HepG2 (cell line): ENCODE results near the gene MYADML2.

Experiments used
- FOXJ3 ChIP-seq: sonication (generic); formaldehyde crosslinking; IDR thresholded peaks from 2 replicates; pipeline ENCODE4 v1.4.0; 2020; ENCODE audit warnings: missing genetic modification reagents, mild to moderate bottlenecking, borderline replicate concordance
- JUNB ChIP-seq: sonication (generic); formaldehyde crosslinking; IDR thresholded peaks from 2 replicates; pipeline ENCODE4 v1.8.0; 2022; ENCODE audit warnings: missing genetic modification reagents, mild to moderate bottlenecking, borderline replicate concordance
- KDM2A ChIP-seq: sonication (generic); formaldehyde crosslinking; IDR thresholded peaks from 2 replicates; pipeline ENCODE4 v1.4.0; 2020; ENCODE audit warnings: low read depth, missing genetic modification reagents, borderline replicate concordance
- MAZ ChIP-seq, 2 experiments: sonication (generic) in 1 of 2; formaldehyde crosslinking in 1 of 2; IDR thresholded peaks; 2 replicates each; pipeline versions ENCODE4 v1.5.0 to v1.6.1; 2012 to 2020; ENCODE audit warnings: low read depth in 2 of 2, mild to moderate bottlenecking in 2 of 2, borderline replicate concordance in 1 of 2, improper control_type of control experiment in 1 of 2, low read length in 1 of 2, missing genetic modification reagents in 1 of 2, moderate library complexity in 1 of 2
- NRL ChIP-seq: sonication (generic); formaldehyde crosslinking; IDR thresholded peaks from 2 replicates; pipeline ENCODE4 v1.5.0; 2020; ENCODE audit warnings: missing genetic modification reagents, mild to moderate bottlenecking, moderate library complexity, borderline replicate concordance
- POLR2A ChIP-seq, 2 experiments: IDR thresholded peaks; 2 replicates each; pipeline ENCODE4 v1.6.1; 2011; ENCODE audit warnings: low read depth in 2 of 2, low read length in 2 of 2, mild to moderate bottlenecking in 1 of 2, moderate library complexity in 1 of 2; ENCODE audit not compliant: insufficient read depth in 1 of 2
- PRMT3 ChIP-seq: sonication (generic); formaldehyde crosslinking; IDR thresholded peaks from 2 replicates; pipeline ENCODE4 v1.8.1; 2022; ENCODE audit warnings: low read depth, mild to moderate bottlenecking, moderate library complexity, missing genetic modification reagents, borderline replicate concordance
- ZSCAN20 ChIP-seq: sonication (generic); formaldehyde crosslinking; IDR thresholded peaks from 2 replicates; pipeline ENCODE4 v1.4.0; 2020; ENCODE audit warnings: missing genetic modification reagents, mild to moderate bottlenecking, borderline replicate concordance
- TF ChIP-seq, protein P1 (sequence below): sonication (generic); formaldehyde crosslinking; conservative IDR thresholded peaks from 2 replicates; pipeline ENCODE4 v1.4.0; 2020; ENCODE audit warnings: missing genetic modification reagents
- TF ChIP-seq, protein P2 (sequence below): sonication (generic); formaldehyde crosslinking; IDR thresholded peaks from 2 replicates; pipeline ENCODE4 v1.5.0; 2020; ENCODE audit warnings: mild to moderate bottlenecking, missing genetic modification reagents, moderate library complexity
- TF ChIP-seq, protein P3 (sequence below): sonication (generic); formaldehyde crosslinking; IDR thresholded peaks from 2 replicates; pipeline ENCODE4 v1.8.0; 2022; ENCODE audit warnings: mild to moderate bottlenecking, missing genetic modification reagents; ENCODE audit not compliant: insufficient replicate concordance
- TF ChIP-seq, protein P4 (sequence below): sonication (generic); formaldehyde crosslinking; IDR thresholded peaks from 2 replicates; pipeline ENCODE4 v1.4.0; 2020; ENCODE audit warnings: missing genetic modification reagents
- TF ChIP-seq, protein P5 (sequence below): IDR thresholded peaks from 2 replicates; pipeline ENCODE4 v1.6.1; 2016; ENCODE audit warnings: missing compliant biosample characterization, missing genetic modification reagents, borderline replicate concordance
- TF ChIP-seq, protein P6 (sequence below): sonication (generic); formaldehyde crosslinking; IDR thresholded peaks from 2 replicates; pipeline ENCODE4 v1.4.0; 2020; ENCODE audit warnings: missing genetic modification reagents, mild to moderate bottlenecking, borderline replicate concordance

DNA sequence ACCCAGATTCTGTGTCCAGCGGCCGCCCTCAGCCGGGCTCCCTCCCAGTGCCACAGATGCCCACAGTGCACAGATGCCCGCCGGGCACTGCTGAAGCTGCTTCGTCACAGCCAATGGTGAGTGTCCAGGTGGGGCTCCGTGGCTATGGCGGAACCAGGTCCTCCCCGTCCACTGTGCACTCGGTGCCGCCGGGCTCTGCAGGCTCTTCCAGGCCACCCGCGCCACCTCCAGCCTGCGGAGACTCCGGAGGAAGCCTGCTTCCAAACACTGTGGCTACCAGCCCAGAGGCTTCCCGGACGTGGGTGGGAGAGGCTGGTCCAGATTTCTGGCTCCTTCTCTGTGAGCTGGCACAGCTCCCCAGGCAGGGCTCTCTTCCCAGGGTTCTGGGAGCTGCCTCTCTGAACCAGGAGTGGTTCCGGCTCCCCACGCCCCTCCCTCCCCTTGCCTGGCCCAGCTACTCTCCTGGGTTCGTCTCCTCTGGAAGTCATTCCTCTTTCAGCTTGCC lies 7.1 kb downstream of the MYADML2 start:
- TF ChIP-seq, protein P1, sequence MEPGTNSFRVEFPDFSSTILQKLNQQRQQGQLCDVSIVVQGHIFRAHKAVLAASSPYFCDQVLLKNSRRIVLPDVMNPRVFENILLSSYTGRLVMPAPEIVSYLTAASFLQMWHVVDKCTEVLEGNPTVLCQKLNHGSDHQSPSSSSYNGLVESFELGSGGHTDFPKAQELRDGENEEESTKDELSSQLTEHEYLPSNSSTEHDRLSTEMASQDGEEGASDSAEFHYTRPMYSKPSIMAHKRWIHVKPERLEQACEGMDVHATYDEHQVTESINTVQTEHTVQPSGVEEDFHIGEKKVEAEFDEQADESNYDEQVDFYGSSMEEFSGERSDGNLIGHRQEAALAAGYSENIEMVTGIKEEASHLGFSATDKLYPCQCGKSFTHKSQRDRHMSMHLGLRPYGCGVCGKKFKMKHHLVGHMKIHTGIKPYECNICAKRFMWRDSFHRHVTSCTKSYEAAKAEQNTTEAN (CRISPR knock-in tag): no peak
- TF ChIP-seq POLR2A (IDR thresholded peaks at IDR 0.05; ENCODE audit: insufficient read depth in 1 of 2, low read depth in 2 of 2, low read length in 2 of 2) (no peak), FOXJ3 (CRISPR knock-in tag) (no peak), PRMT3 (no peak), ZSCAN20 (no peak), JUNB (CRISPR knock-in tag) (no peak), NRL (CRISPR knock-in tag) (no peak), MAZ (IDR thresholded peaks at IDR 0.05; ENCODE audit: borderline replicate concordance, low read depth, low read length) (no peak), MAZ (CRISPR knock-in tag; IDR thresholded peaks at IDR 0.05; ENCODE audit: low read depth) (no peak), KDM2A (CRISPR knock-in tag) (no peak)
- TF ChIP-seq, protein P2, sequence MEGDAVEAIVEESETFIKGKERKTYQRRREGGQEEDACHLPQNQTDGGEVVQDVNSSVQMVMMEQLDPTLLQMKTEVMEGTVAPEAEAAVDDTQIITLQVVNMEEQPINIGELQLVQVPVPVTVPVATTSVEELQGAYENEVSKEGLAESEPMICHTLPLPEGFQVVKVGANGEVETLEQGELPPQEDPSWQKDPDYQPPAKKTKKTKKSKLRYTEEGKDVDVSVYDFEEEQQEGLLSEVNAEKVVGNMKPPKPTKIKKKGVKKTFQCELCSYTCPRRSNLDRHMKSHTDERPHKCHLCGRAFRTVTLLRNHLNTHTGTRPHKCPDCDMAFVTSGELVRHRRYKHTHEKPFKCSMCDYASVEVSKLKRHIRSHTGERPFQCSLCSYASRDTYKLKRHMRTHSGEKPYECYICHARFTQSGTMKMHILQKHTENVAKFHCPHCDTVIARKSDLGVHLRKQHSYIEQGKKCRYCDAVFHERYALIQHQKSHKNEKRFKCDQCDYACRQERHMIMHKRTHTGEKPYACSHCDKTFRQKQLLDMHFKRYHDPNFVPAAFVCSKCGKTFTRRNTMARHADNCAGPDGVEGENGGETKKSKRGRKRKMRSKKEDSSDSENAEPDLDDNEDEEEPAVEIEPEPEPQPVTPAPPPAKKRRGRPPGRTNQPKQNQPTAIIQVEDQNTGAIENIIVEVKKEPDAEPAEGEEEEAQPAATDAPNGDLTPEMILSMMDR (CRISPR knock-in tag): no peak
- TF ChIP-seq, protein P3, sequence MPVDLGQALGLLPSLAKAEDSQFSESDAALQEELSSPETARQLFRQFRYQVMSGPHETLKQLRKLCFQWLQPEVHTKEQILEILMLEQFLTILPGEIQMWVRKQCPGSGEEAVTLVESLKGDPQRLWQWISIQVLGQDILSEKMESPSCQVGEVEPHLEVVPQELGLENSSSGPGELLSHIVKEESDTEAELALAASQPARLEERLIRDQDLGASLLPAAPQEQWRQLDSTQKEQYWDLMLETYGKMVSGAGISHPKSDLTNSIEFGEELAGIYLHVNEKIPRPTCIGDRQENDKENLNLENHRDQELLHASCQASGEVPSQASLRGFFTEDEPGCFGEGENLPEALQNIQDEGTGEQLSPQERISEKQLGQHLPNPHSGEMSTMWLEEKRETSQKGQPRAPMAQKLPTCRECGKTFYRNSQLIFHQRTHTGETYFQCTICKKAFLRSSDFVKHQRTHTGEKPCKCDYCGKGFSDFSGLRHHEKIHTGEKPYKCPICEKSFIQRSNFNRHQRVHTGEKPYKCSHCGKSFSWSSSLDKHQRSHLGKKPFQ (CRISPR knock-in tag): no peak
- TF ChIP-seq, protein P4, sequence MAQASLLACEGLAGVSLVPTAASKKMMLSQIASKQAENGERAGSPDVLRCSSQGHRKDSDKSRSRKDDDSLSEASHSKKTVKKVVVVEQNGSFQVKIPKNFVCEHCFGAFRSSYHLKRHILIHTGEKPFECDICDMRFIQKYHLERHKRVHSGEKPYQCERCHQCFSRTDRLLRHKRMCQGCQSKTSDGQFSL (CRISPR knock-in tag): no peak
- TF ChIP-seq, protein P5, sequence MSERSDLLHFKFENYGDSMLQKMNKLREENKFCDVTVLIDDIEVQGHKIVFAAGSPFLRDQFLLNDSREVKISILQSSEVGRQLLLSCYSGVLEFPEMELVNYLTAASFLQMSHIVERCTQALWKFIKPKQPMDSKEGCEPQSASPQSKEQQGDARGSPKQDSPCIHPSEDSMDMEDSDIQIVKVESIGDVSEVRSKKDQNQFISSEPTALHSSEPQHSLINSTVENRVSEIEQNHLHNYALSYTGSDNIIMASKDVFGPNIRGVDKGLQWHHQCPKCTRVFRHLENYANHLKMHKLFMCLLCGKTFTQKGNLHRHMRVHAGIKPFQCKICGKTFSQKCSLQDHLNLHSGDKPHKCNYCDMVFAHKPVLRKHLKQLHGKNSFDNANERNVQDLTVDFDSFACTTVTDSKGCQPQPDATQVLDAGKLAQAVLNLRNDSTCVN: no peak
- TF ChIP-seq, protein P6, sequence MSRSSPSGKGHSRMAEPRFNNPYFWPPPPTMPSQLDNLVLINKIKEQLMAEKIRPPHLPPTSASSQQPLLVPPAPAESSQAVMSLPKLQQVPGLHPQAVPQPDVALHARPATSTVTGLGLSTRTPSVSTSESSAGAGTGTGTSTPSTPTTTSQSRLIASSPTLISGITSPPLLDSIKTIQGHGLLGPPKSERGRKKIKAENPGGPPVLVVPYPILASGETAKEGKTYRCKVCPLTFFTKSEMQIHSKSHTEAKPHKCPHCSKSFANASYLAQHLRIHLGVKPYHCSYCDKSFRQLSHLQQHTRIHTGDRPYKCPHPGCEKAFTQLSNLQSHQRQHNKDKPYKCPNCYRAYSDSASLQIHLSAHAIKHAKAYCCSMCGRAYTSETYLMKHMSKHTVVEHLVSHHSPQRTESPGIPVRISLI (CRISPR knock-in tag): no peak
